A549 (cell line): Measurements from ENCODE around the gene GNAI2. TPM values are rescaled to one million over a fixed set of nuclear protein-coding genes. Genes with fewer than 3 reads are reported as not detected.

Source experiments
- ATAC-seq, 2 experiments: fragments of 200-7000 bp in 1 of 2; fragments of >200 bp in 1 of 2; cut with Nextera tagmentation in 1 of 2; cut with Tn5 transposase in 1 of 2; 3 replicates each; pipeline versions ENCODE4 v1.8.0 to v1.9.1; 2018 to 2020; ENCODE audit warnings: mild to moderate bottlenecking in 1 of 2, moderate library complexity in 1 of 2
- CTCF ChIA-PET: fragments of 300-600 bp; sonication (Branson Sonifier 250); formaldehyde crosslinking; extraction: SDS; loops from one replicate; lab custom pipeline; 2021; ENCODE audit warnings: antibody characterized with exemption, inconsistent platforms; lab: Yijun Ruan, JAX
- POLR2A ChIA-PET: fragments of 350-600 bp; formaldehyde crosslinking; extraction: SDS; loops from one replicate; lab custom pipeline; 2021; ENCODE audit warnings: antibody characterized with exemption, inconsistent platforms; lab: Yijun Ruan, JAX
- DNase-seq, 2 experiments: peaks; one replicate each; pipeline versions ENCODE4 v3.0.0 to v3.0.0-alpha.2; 2011 to 2016; ENCODE audit warnings: low read depth in 1 of 2, low spot score in 1 of 2
- FAIRE-seq: peaks from 2 replicates; lab custom pipeline; 2011; peaks lifted over from hg19 to GRCh38; lab: Jason Lieb, UNC
- H3K27ac ChIP-seq, 2 experiments: fragments of >200 bp; sonication (Bioruptor Twin); formaldehyde crosslinking; 3 replicates each; pipeline ENCODE4 v1.5.1; 2016 to 2017
- H3K4me1 ChIP-seq: fragments of >200 bp; sonication (Bioruptor Twin); formaldehyde crosslinking; 3 replicates; pipeline ENCODE4 v1.6.1; 2016
- H3K4me2 ChIP-seq: fragments of >200 bp; sonication (Bioruptor Twin); formaldehyde crosslinking; 3 replicates; pipeline ENCODE4 v1.6.1; 2016
- H3K4me3 ChIP-seq: fragments of >200 bp; sonication (Bioruptor Twin); formaldehyde crosslinking; 3 replicates; pipeline ENCODE4 v1.5.1; 2016
- H3K9me3 ChIP-seq: fragments of >200 bp; sonication (Bioruptor Twin); formaldehyde crosslinking; 3 replicates; pipeline ENCODE4 v1.6.1; 2016
- ATOH8 ChIP-seq: fragments of 250-450 bp; sonication (Bioruptor Pico); IDR thresholded peaks from 2 replicates; pipeline ENCODE4 v1.5.0; 2020; ENCODE audit warnings: low read depth, mild to moderate bottlenecking, moderate library complexity
- CBX2 ChIP-seq: fragments of 200-600 bp; sonication (generic); IDR thresholded peaks from 2 replicates; pipeline ENCODE4 v1.6.1; 2016; ENCODE audit warnings: low read depth, mild to moderate bottlenecking, borderline replicate concordance
- CEBPB ChIP-seq, 2 experiments: fragments of >200 bp in 1 of 2; sonication (Bioruptor Twin) in 1 of 2; formaldehyde crosslinking in 1 of 2; IDR thresholded peaks; 2 replicates each; pipeline ENCODE4 v1.6.1; 2012 to 2016
- CHD2 ChIP-seq: fragments of 150-350 bp; IDR thresholded peaks from 2 replicates; pipeline ENCODE4 v1.6.1; 2014; ENCODE audit warnings: low read length; ENCODE audit not compliant: partially characterized antibody
- EHF ChIP-seq: fragments of 250-450 bp; sonication (Bioruptor Pico); IDR thresholded peaks from 2 replicates; pipeline ENCODE4 v1.5.0; 2020; ENCODE audit warnings: mild to moderate bottlenecking
- ELK1 ChIP-seq: fragments of 150-350 bp; IDR thresholded peaks from 2 replicates; pipeline ENCODE4 v1.6.1; 2014; ENCODE audit warnings: low read depth, mild to moderate bottlenecking, low read length
- FOSB ChIP-seq: fragments of 250-450 bp; sonication (Bioruptor Pico); IDR thresholded peaks from 2 replicates; pipeline ENCODE4 v1.5.0; 2020; ENCODE audit warnings: mild to moderate bottlenecking, moderate library complexity
- FOSL2 ChIP-seq, 2 experiments: fragments of 450-650 bp in 1 of 2; fragments of >200 bp in 1 of 2; sonication (Bioruptor Twin) in 1 of 2; formaldehyde crosslinking; IDR thresholded peaks; 2 replicates each; pipeline versions ENCODE4 v1.5.0 to v1.6.1; 2016 to 2020; ENCODE audit warnings: mild to moderate bottlenecking in 1 of 2, moderate library complexity in 1 of 2
- HDAC2 ChIP-seq: fragments of 200-600 bp; sonication (generic); IDR thresholded peaks from 2 replicates; pipeline ENCODE4 v1.6.1; 2016
- HOXB5 ChIP-seq: fragments of 250-450 bp; sonication (Bioruptor Pico); IDR thresholded peaks from 2 replicates; pipeline ENCODE4 v1.5.0; 2020; ENCODE audit warnings: mild to moderate bottlenecking, moderate library complexity
- MYC ChIP-seq: IDR thresholded peaks from 2 replicates; pipeline ENCODE4 v1.6.1; 2012; ENCODE audit warnings: mild to moderate bottlenecking, inconsistent platforms, low read length, improper control_type of control experiment, borderline replicate concordance
- NPAS2 ChIP-seq: fragments of 250-450 bp; sonication (Bioruptor Pico); IDR thresholded peaks from 2 replicates; pipeline ENCODE4 v1.8.0; 2022; ENCODE audit warnings: mild to moderate bottlenecking, moderate library complexity, borderline replicate concordance
- NR3C1 ChIP-seq: fragments of >200 bp; sonication (Bioruptor Twin); formaldehyde crosslinking; IDR thresholded peaks from 3 replicates; pipeline ENCODE4 v1.6.1; 2017
- POLR2AphosphoS2 ChIP-seq: conservative IDR thresholded peaks from 2 replicates; pipeline ENCODE4 v1.6.1; 2012; ENCODE audit warnings: low read length, improper control_type of control experiment, inconsistent platforms
- RCOR1 ChIP-seq: fragments of 150-350 bp; IDR thresholded peaks from 2 replicates; pipeline ENCODE4 v1.6.1; 2014; ENCODE audit warnings: antibody characterized with exemption, low read length, low read depth
- RNF2 ChIP-seq: fragments of 200-600 bp; sonication (generic); IDR thresholded peaks from 2 replicates; pipeline ENCODE4 v1.6.1; 2016; ENCODE audit warnings: low read depth, mild to moderate bottlenecking, antibody characterized with exemption, moderate library complexity, borderline replicate concordance
- ZC3H11A ChIP-seq: fragments of 450-650 bp; IDR thresholded peaks from 2 replicates; pipeline ENCODE4 v1.6.1; 2014; ENCODE audit warnings: antibody characterized with exemption, mild to moderate bottlenecking
- WGBS: methylation state at CpG from one replicate; pipeline ENCODE4 v1.1.6; 2017; ENCODE audit errors: missing lambda C conversion rate; 5-methylcytosine and 5-hydroxymethylcytosine counted together
- polyA plus RNA-seq, 4 experiments: library from polyadenylated mRNA; depleted of rRNA in 3 of 4; stranded (reverse); fragments of >200 nt; fragmentation: RNase III in 1 of 4; extraction: RNeasy Plus Mini Kit Qiagen cat#74134 plus additional on column Dnase treatment in 1 of 4; gene quantifications; 2 replicates in 3 of 4; 3 replicates in 1 of 4; pipeline ENCODE4 v1.2.3, GENCODE V29; 2011 to 2017
- TF ChIP-seq, protein P1 (sequence below): fragments of >200 bp; sonication (Bioruptor Twin); formaldehyde crosslinking; IDR thresholded peaks from 3 replicates; pipeline ENCODE4 v1.5.1; 2016
- TF ChIP-seq, protein P2 (sequence below): IDR thresholded peaks from 2 replicates; pipeline ENCODE4 v1.6.1; 2012
- TF ChIP-seq, protein P3 (sequence below): fragments of 250-450 bp; sonication (Bioruptor Pico); IDR thresholded peaks from 2 replicates; pipeline ENCODE4 v1.5.0; 2021; ENCODE audit warnings: mild to moderate bottlenecking, moderate library complexity, borderline replicate concordance

GNAI2 gene
- polyA plus RNA-seq, 2 of the 4 experiments (the other 2 are of a cell fraction): 47.4 to 67.8 TPM

DNA sequence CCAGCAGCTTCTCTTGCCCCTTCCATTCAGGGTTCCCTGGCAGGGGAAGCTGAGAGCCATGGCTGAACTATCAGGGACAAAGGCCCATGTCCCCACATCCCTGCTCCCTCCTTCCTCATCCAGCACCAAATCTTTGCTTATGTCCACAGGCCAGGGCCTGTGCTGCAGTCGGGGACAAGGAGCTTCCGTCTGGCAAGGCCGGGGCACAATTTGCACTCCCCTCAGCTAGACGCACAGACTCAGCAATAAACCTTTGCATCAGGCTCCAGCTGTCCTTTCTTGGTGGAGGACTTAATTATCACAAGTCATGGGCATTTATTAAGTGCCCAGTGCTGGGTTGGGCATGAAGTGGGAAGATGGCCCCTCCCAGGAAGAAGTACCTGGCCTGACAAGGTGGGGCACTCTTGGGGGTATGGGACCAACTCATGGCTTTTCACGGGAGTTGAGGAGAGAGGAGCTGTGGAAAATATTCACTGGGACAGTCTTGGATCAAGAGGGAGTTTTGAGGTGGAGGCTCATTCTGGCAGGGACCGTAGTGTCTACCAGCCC is 39.7 kb upstream of the GNAI2 start:
- no peaks in the 10 kb centered on the region for H3K9me3 ChIP-seq
- ATAC-seq (no peak), DNase-seq (no peak), FAIRE-seq (no peak)
- POLR2A ChIA-PET: no interaction called here
- H3K4me3 ChIP-seq: no peak overlapping the region
- H3K4me1 ChIP-seq: peaks cover 13% of the 10 kb centered on the region; the same call in 2 of the 3 replicates
- no peak overlapping the region for H3K4me2 ChIP-seq
- H3K27ac ChIP-seq: no peak overlapping the region
- 86% methylated on average over 6 of the region's 6 CpGs for WGBS
- TF ChIP-seq FOSB (CRISPR knock-in tag) (no peak), ZC3H11A (no peak), MYC (no peak), POLR2AphosphoS2 (no peak), CEBPB (IDR thresholded peaks at IDR 0.05) (no peak), ATOH8 (no peak), RNF2 (no peak), ELK1 (no peak), NPAS2 (no peak), CBX2 (no peak)
- TF ChIP-seq, protein P1, sequence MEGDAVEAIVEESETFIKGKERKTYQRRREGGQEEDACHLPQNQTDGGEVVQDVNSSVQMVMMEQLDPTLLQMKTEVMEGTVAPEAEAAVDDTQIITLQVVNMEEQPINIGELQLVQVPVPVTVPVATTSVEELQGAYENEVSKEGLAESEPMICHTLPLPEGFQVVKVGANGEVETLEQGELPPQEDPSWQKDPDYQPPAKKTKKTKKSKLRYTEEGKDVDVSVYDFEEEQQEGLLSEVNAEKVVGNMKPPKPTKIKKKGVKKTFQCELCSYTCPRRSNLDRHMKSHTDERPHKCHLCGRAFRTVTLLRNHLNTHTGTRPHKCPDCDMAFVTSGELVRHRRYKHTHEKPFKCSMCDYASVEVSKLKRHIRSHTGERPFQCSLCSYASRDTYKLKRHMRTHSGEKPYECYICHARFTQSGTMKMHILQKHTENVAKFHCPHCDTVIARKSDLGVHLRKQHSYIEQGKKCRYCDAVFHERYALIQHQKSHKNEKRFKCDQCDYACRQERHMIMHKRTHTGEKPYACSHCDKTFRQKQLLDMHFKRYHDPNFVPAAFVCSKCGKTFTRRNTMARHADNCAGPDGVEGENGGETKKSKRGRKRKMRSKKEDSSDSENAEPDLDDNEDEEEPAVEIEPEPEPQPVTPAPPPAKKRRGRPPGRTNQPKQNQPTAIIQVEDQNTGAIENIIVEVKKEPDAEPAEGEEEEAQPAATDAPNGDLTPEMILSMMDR: no peak
- CTCF ChIA-PET: interaction anchor here (0.5 to 18.7 kb wide), 9 partner anchors 10 to 78 kb away, joined by 3 to 550 read pairs (median 12); no protein-coding TSS in a partner anchor

DNA sequence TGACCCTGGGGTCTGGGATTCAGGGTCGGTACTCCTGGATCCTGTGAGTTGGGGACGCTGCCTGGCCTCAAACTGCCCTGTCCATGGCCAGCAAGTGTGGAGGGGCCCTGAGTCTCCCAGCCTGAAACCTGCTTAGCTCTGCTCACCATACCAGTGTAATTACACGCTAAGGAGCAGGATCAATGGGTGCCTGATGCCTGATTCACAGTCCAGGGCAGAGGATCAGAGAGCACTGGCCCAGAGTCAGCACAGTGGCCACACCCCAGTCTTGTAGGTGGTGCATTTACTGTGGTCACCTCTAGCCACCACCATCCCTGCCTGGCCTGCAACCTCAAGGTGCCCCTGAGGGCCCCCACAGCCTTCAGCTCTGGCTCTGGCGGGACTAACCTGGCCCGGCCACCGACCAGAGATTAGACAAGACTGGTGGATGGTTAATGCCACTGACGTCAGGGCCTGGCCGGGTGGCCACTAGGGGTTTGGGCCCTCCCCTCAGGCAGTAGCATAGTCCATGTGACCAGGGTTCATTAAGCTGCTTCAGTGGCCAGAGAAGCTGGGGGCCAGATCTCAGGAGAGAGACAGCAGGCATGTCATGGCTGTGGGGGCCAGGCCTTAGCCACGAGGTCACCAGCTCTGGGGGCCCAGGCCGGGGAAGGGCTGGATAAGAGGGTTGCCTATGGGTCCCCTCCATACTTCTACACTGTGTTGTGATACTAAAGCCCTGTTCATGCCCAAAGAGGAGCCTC is 34.3 kb upstream of the GNAI2 start:
- no peak for TF ChIP-seq HDAC2
- no peak for TF ChIP-seq NR3C1
- TF ChIP-seq CHD2: no peak
- no peak for TF ChIP-seq HOXB5 (CRISPR knock-in tag)
- TF ChIP-seq FOSL2 (IDR thresholded peaks at IDR 0.05): no peak
- no peak for TF ChIP-seq FOSL2 (CRISPR knock-in tag; IDR thresholded peaks at IDR 0.05)
- no peak for TF ChIP-seq RCOR1
- TF ChIP-seq, protein P2, sequence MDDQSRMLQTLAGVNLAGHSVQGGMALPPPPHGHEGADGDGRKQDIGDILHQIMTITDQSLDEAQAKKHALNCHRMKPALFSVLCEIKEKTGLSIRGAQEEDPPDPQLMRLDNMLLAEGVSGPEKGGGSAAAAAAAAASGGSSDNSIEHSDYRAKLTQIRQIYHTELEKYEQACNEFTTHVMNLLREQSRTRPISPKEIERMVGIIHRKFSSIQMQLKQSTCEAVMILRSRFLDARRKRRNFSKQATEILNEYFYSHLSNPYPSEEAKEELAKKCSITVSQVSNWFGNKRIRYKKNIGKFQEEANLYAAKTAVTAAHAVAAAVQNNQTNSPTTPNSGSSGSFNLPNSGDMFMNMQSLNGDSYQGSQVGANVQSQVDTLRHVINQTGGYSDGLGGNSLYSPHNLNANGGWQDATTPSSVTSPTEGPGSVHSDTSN: no peak
- no peak for TF ChIP-seq ATOH8
- TF ChIP-seq, protein P1: no peak
- no peak for TF ChIP-seq EHF
- TF ChIP-seq, protein P3, sequence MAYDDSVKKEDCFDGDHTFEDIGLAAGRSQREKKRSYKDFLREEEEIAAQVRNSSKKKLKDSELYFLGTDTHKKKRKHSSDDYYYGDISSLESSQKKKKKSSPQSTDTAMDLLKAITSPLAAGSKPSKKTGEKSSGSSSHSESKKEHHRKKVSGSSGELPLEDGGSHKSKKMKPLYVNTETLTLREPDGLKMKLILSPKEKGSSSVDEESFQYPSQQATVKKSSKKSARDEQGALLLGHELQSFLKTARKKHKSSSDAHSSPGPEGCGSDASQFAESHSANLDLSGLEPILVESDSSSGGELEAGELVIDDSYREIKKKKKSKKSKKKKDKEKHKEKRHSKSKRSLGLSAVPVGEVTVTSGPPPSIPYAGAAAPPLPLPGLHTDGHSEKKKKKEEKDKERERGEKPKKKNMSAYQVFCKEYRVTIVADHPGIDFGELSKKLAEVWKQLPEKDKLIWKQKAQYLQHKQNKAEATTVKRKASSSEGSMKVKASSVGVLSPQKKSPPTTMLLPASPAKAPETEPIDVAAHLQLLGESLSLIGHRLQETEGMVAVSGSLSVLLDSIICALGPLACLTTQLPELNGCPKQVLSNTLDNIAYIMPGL (CRISPR knock-in tag): no peak
- TF ChIP-seq, all 56 proteins: peak for 0
- DNase-seq (no peak), FAIRE-seq (no peak), ATAC-seq (peak; percentile 49 to 57; a peak in 5 of 6 replicates)
- Histone ChIP-seq H3K9me3 (no peaks in the 10 kb centered on the region), H3K4me3 (no peak overlapping the region), H3K4me2 (no peak overlapping the region), H3K4me1 (no peaks in the 10 kb centered on the region; the same call in 2 of the 3 replicates), H3K27ac (no peak overlapping the region)
- ChIA-PET POLR2A (interaction anchor here (0.6 kb wide), 1 partner anchor 58 kb away, joined by 4 read pairs; no protein-coding TSS in a partner anchor), CTCF (interaction anchor here (0.6 to 4.7 kb wide), 8 partner anchors 9 to 45 kb away, joined by 3 to 46 read pairs (median 4); partner anchors contain the start of gene GNAT1)
- 50% methylated on average over 2 of the region's 10 CpGs for WGBS
